ENCODE results near the gene SGK1.

DNA sequence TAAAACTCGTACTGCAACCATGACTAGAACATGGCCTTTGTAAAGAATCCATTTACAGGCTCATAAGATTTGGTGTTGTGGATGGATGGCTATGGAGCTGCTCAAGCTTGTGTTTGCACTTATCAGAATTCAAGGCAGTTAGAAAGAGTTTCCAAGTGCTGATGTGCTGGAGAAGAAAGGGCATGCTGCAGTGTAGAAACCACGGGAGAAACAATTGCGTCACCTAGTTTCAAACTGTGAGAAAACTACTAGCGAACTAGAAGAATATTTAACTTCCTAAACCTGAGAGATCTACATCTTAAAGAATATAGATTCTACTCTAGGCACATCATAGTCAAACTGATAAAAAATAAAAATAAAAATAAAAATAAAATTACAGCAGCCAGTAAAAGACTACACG, 116.2 kb downstream of the SGK1 start:
- TF ChIP-seq, protein P1, sequence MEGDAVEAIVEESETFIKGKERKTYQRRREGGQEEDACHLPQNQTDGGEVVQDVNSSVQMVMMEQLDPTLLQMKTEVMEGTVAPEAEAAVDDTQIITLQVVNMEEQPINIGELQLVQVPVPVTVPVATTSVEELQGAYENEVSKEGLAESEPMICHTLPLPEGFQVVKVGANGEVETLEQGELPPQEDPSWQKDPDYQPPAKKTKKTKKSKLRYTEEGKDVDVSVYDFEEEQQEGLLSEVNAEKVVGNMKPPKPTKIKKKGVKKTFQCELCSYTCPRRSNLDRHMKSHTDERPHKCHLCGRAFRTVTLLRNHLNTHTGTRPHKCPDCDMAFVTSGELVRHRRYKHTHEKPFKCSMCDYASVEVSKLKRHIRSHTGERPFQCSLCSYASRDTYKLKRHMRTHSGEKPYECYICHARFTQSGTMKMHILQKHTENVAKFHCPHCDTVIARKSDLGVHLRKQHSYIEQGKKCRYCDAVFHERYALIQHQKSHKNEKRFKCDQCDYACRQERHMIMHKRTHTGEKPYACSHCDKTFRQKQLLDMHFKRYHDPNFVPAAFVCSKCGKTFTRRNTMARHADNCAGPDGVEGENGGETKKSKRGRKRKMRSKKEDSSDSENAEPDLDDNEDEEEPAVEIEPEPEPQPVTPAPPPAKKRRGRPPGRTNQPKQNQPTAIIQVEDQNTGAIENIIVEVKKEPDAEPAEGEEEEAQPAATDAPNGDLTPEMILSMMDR (IDR thresholded peaks at IDR 0.05) = no peak
- TF ChIP-seq POLR2A (IDR thresholded peaks at IDR 0.05) = no peak
